HG03066 (cell line): Measurements from ENCODE around the gene FBXL13.
"Not testable (repeated sequence)": the region's sequence is repeated elsewhere in the genome, so short reads cannot be mapped to it uniquely, and the experiment has no call there.

ENCODE experiments used
- ATAC-seq: cut with Tn5 transposase; IDR thresholded peaks from one replicate; pipeline ENCODE4 v1.9.1; 2021; ENCODE audit warnings: low read depth; ENCODE audit not compliant: unreplicated experiment

Gene FBXL13

DNA sequence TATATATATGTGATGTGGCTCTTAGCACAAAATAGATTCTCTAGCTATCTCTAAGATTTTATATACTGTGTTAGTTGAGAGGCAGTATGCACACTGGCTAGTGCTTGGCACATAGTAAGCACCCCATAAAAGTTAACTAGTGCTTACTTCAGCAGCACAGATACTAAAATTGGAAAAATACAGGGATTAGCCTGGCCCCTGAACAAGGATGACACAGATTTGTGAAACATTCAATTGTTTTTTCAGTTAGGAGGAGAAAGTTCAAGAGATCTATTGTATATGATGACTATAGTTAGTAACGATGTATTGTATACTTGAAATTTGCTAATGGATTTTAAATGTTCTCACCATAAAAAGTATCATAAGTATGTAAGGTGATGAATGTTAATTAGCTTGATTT lies 240.1 kb downstream of the FBXL13 start:
- no peak for ATAC-seq

DNA sequence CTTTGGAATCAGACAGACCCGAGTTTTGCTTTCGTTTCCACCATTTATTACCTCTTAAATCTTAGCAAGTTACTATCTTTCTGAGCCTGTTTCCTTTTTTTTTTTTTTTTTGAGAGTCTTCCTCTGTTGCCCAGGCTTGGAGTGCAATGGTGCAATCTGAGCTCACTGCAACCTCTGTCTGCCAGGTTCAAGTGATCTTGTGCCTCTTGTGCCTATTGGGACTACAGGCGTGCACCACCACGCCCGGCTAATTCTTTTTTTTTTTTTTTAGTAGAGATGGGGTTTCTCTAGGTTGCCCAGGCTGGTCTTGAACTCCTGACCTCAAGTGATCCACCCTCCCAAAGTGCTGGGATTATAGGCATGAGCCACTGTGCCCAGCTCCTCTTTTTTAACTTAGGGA lies 241.3 kb downstream of the FBXL13 start:
- no peak for ATAC-seq

DNA sequence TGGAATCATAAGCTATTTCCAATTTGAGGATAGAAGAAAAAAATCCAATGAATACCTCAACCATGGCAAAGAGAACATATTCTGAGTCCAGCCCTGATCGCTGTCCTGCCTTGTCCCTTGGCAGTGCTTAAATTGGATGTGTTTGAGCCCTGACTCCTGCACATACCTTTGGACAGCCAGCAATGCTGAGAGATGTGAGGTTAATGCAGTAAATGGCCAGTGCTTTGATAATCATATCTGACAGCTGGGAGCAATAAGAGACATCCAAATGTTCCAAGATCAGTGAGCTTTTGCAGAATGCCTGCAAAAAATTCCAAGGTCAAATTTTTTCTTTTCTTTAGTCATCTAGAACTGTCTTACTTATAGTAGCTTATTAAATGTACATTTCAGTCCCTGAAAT lies 241.9 kb downstream of the FBXL13 start:
- no peak for ATAC-seq

DNA sequence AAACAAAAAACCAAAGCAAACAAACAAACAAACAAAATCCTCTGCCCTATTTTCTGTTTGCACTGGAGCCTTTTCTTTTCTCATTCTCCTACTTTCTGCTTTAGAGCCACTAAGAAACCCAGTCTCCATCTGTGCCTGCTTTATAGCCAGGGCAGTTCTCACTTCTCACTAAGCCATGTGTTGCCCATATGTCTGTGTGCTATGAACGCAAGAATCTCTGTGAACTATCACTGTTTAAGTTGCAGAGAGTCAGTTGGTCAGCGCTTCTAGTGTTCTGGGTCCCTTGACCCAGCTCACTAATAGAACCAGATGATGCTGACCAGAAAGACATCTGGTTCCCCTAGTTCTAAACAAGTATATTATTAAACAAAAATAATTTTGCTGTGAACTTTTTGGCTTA lies 244.4 kb downstream of the FBXL13 start:
- no peak for ATAC-seq

DNA sequence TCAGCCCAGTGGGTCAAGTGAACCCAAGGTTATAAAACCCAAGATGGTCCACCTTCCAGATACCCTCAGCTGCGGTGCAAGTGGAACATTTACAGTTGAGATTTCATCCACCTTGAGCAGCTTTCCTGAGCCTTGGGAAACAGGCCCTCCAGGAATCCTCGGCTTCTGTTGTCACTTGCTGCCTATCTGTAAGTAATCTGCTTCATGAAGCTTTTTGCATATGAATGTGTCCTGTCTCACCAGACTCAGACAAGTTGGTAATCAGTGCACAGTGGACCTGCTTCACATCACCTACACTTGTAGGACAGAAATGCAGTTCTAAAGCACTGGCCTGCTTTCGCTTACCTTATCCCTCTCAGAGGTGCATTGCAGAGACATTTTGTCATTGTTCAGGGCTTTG lies 245.5 kb downstream of the FBXL13 start:
- ATAC-seq: no peak

DNA sequence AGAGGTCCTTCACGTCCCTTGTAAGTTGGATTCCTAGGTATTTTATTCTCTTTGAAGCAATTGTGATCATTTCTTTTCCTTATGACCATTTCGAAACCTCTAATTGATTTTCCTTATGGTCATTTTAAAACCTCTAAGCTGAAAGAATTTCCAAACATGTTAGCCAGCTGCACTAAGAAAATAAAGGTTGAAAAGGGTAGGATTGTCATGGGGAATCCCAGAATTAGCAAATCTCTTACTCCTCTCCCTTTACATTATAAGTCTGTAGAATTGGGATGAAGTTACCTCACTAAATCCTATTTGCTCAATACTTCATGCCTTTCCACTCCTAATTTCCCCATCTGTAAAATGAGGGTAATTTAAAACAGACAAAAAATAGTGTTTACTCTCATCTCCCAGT lies 246.3 kb downstream of the FBXL13 start:
- no peak for ATAC-seq

DNA sequence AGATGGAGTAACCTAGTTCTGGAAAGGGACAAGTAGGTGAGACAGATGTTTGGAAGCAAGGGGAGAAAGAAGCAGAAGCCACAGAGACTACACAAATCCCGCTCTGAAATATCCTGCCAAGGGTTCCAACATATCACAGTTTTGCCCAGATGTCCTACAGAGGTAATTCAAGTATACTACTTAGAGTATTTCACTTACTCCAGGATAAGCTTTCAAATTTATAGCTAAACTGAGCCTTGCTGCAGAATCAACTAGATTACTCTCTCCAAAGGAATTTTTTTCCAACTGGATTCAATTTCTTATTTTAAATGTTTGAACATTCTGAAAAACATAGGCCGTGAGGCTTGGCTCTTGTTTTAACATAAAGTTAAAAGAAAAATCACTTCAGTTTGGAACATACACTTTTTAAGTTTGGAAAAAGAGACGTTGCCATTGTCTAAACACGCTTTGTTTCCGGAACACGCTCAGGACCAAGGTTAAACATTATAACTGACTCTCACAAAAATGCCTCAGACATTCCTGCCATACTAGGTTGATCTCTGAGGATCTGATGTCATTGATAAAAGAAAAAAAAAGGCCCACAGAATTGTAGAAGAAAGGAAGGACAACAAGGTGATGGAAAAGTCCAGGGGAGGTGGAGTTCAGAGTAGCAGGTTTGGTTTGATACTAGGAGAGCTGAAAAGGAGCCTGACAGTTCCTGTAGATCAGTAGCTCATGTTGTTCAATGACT lies 251.0 kb downstream of the FBXL13 start:
- no peak for ATAC-seq

DNA sequence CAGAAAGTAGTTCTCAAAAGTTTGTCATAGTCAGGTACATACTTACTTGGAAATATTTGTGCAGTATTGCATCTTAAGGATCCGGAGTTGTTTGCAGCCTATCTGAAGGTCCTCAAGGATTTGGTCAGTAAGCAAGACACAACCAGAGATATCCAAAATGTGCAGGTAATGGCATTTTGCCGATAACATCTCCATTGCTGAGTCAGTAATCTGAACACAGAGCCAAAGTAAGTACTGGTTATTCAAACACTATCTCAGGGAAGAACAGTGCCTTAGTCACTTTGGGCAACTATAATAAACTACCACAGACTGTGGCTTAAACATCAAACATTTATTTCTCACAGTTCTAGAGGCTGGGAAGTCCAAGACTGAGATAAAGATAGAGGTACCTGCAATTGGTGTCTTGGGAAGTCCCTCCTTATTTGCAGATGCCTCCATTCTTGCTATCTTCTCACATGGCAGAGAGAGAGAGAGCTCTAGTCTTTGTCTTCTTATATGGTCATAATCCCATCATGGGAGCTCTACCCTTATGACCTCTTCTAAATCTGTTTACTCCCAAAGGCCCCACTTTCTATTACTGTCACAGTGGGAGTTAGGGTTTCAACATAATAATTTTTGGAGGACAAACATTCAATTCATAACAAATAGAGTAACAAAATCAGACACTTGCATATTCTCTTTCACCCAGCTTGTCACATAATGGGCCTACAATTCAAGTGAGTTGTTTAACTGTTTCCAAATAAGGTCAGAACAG lies 252.4 kb downstream of the FBXL13 start:
- ATAC-seq: no peak

DNA sequence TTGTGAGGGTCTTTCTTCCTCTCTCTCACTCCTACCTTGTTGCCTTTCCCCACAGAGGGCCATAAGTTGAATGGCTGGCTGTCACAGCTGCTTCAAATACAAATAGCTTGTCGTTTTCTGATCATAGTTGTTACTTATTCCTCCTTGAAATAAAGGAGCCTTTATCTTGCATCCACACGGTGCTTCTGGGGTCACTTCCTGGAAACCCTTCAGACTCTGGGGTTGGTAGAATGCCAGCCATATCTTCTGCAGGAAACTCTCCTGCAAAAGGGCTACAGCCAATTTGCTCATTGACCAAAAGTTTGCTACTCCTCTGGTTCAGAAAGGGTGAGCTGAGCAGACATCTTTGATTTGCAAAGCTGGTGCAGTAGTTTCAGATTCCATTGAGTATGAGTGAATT lies 255.4 kb downstream of the FBXL13 start:
- ATAC-seq: no peak

DNA sequence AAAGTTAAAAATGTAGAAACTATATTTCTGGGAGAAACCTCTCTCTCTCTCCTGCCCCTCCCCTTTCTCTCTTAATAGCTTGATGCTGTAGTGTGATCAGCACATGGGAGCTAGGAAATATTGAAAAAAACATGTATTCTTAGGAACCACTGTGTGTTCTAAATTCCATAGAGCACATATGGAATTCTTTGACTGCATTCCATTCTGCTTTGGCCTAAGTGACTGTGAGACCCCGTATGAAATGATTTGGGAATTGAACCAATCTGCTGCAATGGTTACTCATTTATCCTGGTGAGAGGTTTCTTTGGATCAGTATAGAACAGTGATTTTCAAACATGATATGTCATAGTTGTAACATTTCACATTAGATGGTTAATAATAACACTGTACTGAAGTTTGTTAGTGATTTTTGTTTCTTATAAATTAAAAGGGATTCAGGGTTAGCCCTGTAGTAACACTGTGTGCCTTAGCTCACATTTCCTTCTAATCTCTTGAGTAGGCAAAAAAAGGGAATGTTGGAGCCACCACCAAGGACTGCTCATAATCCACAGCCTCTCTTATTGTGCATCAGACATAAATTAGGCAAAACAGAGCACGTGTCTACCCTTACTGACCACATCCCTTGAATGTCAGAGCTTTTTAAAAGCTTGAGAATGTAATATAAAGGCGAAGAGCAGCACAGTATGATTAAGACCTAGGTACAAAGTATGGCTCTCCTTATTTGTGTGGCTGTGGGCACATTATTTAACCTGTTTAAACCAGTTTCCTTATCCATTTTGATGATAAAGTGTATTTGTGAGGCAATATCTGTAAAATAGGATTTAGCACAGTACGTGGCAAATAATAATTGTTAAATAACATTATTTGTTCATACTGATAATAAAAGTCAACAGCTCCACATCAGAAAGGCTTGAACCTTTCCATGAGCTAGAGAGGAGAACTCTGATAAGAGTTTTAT lies 256.7 kb downstream of the FBXL13 start:
- ATAC-seq: no peak

DNA sequence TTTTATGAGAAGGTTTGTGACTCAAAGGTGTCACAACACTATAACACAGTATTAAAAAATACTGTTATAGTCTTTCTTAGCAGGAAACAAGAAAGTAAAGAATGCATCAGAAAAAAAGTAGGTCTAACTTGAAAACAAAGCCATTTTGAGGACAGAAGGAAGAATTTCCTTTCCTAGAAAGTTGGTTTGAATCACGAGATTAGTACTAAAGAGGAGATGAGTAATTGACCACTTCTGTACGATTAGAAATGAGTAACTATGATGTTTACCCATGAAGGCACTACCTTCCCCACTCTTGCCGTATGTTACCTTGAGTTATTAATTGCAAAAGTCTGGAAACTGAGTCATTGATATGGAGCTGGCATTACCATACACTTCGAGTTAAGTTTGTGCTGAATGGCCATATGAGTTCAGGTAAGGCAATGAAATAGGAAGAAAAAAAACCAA lies 260.5 kb downstream of the FBXL13 start:
- ATAC-seq: no peak

DNA sequence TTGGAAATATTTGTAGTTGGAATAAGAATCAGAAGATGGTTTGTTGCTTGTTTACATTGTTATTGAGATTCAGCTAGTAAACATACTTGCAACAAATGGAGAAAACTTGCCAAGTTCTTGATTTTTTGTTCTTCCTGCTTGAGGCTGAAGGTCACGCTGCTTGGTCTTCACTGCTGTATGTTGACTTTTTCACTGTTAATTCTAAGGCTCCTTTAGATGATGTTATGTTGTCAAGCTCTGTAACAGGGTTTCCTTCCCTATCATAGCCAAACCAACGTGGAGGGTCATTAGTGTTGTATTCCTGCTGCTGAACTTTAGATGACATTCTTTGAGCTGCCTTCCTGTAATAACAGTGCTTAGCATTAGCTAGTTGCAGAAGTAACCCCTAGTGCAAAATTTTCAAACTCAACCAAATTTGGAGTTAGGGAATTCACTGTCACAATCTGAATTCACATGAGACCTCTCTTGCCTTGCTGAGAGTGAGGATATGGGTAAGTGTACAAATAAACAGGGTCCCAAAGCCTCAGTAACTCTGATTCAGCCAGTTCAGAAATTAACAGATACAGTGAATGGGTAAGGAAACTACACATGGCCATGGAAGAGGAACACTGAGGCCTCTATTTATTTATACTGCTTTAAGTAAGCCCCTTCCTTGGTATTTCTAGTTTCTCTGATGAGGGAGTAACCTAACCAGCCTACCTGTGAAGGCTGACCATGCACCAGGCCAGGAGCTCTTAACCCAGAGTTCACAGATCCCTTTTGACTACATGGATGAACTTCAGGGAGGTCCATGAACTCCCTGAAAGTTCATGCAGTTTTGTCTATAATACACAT lies 261.2 kb downstream of the FBXL13 start:
- ATAC-seq: no peak

DNA sequence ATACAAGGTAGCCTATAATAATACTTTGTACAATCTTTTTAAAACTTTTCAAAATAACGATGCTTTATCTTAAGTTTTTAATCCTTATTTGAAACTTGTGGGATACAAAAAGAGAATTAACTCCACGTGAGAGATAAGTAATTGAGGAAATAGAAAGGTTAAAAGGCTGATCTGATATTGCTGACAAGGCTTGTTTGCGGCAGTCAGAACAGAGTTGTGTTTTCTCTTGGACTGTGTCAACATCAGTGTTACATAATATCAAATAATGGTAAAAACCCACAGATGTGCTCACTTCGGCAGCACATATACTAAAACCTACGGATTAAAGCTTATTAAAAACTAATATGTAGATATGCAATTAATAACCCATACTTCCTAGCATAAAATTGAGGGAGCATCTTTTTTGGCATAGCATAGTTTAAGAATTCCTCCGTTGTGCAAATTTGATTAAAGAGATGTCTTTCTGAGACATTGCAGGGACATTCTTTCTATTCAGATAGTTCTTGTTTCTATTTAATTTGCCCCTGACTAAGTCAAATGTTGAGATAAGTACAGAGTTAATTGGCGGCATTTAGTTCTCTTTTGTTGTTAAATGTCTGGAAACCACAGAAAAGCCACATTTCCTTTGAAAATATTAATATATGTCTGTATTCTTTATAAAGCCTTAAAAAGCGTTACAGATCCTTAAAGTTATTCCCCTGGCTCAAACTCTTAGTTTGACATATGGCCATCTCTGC lies 262.5 kb downstream of the FBXL13 start:
- ATAC-seq: no peak

DNA sequence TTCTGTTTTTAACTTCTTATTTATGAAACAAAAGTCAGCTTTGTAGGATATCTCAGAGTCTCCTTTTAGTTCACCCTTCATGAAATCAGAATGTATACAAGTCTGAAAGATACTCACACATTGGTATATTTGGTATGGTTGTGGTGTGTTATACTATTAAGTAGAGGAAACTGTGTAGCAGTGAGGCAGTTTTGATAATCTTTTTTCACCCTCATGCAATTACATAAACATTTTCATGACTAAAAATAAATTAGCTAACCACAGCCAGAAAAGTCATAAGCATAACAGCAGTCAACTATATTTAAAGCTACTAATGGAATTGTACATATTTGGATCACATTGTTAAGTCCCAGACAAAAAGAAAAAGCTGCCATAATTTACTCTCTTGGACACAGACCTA lies 263.7 kb downstream of the FBXL13 start:
- ATAC-seq: no peak

DNA sequence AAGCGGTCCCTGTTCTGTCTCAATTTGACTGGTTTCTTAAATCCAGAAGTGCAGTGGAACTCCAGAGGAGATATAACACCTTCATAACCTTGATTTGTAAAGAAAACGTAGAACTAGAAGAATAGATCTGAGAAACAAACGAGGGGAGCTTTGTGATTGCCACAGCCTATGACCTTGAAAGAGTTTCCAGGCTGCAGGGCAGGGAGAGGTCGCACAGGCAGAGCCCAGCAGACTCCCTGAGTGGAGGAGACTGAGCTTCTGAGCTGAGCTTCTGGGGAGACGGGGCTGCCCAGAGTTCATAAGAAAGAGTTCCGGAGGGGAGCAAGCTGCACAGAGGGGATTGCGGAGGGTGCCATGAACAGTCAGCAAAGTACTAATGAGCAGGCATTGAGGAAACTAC lies 268.0 kb downstream of the FBXL13 start:
- no peak for ATAC-seq

DNA sequence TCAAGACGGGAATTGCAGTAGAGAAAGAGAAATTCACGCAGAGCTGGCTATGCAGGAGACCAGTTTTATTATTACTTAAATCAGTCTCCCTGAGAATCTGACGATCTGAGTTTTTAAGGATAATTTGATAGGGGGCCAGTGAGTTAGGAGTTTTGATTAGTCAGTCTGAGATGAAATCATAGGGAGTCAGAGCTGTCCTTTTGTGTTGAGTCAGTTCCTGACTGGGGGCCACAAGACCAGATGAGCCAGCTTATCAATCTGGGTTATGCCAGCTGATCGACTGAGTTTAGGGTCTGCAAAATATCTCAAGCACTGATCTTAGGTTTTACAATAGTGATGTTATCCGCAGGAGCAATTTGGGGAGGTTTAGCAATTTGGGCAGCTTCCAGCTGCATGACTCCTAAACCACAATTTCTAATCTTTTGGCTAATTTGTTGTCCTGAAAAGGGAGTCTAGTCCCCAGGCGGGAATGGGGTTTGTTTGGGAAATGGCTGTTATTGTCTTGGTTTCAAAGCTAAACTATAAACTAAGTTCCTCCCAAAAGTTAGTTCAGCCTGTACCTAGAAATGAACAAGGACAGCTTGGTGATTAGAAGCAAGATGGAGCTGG lies 278.5 kb downstream of the FBXL13 start:
- ATAC-seq: not testable (repeated sequence)

DNA sequence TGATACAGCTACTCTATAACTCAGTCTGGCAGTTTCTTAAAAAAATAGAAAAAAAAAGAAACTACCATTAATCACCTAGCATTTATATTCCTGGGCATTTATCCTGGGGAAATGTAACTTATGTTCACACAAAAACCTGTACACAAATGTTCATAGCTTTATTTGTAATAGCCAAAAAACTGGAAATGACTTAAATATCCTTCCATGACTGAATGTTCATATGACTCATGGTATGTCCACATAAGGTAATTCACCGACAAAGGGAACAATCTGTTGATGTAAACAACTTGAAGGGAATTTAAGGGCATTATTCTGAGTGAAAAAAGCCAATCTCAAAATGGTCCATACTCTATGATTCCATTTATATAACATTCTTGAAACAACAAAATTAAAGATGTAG lies 280.0 kb downstream of the FBXL13 start:
- not testable (repeated sequence) for ATAC-seq

DNA sequence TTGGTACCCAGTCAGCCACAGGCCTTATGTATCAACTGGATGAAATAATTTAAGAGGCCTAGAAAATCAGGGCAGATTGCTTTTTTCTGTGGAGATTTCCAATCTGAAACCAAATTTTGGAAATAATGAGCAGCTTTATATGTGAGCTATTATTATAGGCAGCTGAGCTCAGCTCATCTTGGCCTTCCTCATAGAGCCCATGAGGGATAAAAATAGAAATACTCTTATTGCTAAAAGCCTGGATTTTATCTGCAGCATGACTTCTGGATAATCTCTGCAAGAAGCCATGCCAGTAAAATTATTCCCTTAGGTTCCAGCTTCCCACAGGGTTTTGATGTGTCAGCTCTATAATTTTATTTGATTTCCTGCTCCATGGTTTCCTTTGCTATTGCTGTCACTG lies 282.8 kb downstream of the FBXL13 start:
- not testable (repeated sequence) for ATAC-seq

DNA sequence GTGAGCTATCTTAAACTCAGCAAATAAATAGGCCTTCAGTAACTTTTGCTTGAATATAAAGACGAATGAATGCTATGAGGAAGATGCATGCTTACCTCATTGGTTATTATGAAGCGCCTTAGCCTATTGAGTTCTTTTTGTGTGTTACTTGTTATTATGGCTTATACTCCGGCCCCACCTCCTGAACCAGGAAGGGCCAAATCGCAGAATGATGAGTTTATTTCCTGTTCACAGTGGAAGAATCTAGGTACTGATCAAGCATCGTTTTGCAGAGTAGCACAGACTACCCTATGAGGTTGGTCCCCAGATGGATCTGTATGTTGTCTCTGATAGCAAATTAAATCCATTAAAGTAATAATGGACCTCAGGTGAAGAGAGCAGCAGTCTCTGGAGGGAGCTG lies 283.2 kb downstream of the FBXL13 start:
- ATAC-seq: not testable (repeated sequence)
